Prostate gland (tissue), 2 donors: ENCODE measurements around the gene R3HDM2.

Experiments used
- POLR2A ChIP-seq: fragments of 450-650 bp; IDR thresholded peaks from one replicate; pipeline ENCODE4 v1.6.1; 2016; ENCODE audit warnings: antibody characterized with exemption, mild to moderate bottlenecking
- TF ChIP-seq, protein P1 (sequence below), 4 experiments: fragments of 200-600 bp in 2 of 4; fragments of 450-650 bp in 2 of 4; sonication (generic) in 2 of 4; IDR thresholded peaks; 1 replicate in 3 of 4; 2 replicates in 1 of 4; pipeline ENCODE4 v1.5.1; 2016 to 2019; ENCODE audit warnings: antibody characterized with exemption in 4 of 4, mild to moderate bottlenecking in 2 of 4, moderate library complexity in 2 of 4

DNA sequence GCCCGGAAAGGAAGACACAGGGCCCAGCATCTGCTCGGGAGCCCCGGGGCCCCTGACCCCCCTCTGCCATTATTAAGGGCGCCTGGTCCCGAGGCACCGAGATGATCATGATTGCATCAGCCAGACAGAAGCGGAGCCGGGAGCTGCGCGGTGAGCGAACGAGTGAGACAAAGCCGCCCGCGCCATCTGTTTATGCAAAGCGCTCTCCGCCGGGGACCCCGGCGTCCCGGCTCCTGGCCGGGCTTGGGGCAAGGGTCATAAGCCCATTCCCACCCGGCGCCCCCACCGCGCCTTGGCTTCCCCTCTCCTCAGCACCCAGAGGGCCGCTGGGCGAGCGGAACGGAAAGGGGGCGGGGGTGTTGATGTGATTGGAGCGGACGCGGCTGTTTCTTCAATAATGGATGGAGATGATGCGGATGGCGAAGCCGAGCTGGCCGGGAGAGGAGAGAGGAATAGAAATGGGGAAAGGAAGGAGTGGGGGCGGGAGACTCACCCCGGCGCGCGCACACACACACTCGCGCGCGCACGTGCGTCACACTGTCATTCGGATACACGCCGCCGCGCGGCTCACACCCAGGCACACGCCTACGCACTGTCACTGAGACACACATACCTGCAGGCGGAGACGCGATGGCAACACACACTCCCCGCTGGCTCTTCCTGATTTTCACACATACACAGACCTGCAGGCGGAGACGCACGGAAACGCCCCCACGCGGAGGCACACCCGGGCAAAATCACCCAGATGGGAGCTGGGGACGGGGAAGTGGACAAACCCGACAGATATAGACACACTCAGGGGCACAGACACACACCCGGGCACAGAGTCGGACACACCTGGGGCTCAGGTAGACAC lies 190.5 kb downstream of the R3HDM2 start:
- TF ChIP-seq, protein P1, sequence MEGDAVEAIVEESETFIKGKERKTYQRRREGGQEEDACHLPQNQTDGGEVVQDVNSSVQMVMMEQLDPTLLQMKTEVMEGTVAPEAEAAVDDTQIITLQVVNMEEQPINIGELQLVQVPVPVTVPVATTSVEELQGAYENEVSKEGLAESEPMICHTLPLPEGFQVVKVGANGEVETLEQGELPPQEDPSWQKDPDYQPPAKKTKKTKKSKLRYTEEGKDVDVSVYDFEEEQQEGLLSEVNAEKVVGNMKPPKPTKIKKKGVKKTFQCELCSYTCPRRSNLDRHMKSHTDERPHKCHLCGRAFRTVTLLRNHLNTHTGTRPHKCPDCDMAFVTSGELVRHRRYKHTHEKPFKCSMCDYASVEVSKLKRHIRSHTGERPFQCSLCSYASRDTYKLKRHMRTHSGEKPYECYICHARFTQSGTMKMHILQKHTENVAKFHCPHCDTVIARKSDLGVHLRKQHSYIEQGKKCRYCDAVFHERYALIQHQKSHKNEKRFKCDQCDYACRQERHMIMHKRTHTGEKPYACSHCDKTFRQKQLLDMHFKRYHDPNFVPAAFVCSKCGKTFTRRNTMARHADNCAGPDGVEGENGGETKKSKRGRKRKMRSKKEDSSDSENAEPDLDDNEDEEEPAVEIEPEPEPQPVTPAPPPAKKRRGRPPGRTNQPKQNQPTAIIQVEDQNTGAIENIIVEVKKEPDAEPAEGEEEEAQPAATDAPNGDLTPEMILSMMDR (IDR thresholded peaks at IDR 0.05) = peak in 2 of 4 experiments; percentile 24 to 26
- no peak for TF ChIP-seq POLR2A
